Measurements from ENCODE around the gene TRIM66. TPM values are rescaled to one million over a fixed set of nuclear protein-coding genes. Genes with fewer than 3 reads are reported as not detected.

Gene TRIM66
- total and polyA plus RNA-seq, 10 of the 15 experiments (the other 5 are each of a cell fraction or from before 2014, with no cell fraction given) = 1.7 to 14.5 (median 7.4) TPM

- POLR2A ChIA-PET = no interaction called here
- DNase-seq (ENCODE audit: low read depth, low spot score) = no peak
- H3K36me3 ChIP-seq (ENCODE audit: control insufficient read depth in 2 of 2, insufficient read depth in 2 of 2, low read length in 1 of 2) = peaks cover 8 to 32% of the 10 kb centered on the region in 2 experiments
- no peak overlapping the region for H3K27ac ChIP-seq (ENCODE audit: control insufficient read depth, insufficient read depth)
- H3K4me3 ChIP-seq = no peak overlapping the region
- in situ Hi-C loops (cut with MboI) (no loop called here), intact Hi-C loops (cut with micrococcal nuclease; ENCODE audit: unreplicated experiment) (no loop called here)
- SMC1A ChIA-PET (ENCODE audit: uncharacterized antibody, unreplicated experiment) = interaction anchor here (1.0 kb wide), 1 partner anchor 9 kb away, joined by 4 read pairs; no protein-coding TSS in a partner anchor
- FAIRE-seq = no peak
- H3K9me3 ChIP-seq (replicated peaks; ENCODE audit: control insufficient read depth, insufficient read depth, low read length) = no peaks in the 10 kb centered on the region
- RAD21 ChIA-PET (ENCODE audit: unreplicated experiment) = no interaction called here
- peaks cover 6% of the 10 kb centered on the region; the same call in 1 of the 2 replicates for H3K4me1 ChIP-seq (ENCODE audit: control insufficient read depth, insufficient read depth, low read length)
- no peak overlapping the region for H3K9ac ChIP-seq (ENCODE audit: control insufficient read depth, insufficient read depth, low read length)
- 69% methylated on average over 2 of the region's 2 CpGs for WGBS (ENCODE audit: insufficient coverage, insufficient replicate concordance, low lambda C conversion rate, missing lambda C conversion rate)
- CTCF ChIA-PET = no interaction called here
- BruUV-seq (replicated peaks) = no TSS peak
- ATAC-seq = no peak
- TF ChIP-seq EZH2 (IDR thresholded peaks at IDR 0.05; ENCODE audit: borderline replicate concordance, control insufficient read depth, low read depth, low read length) = no peak
- no peak for TF ChIP-seq BMI1 (IDR thresholded peaks at IDR 0.05; ENCODE audit: borderline replicate concordance)
- no peak for TF ChIP-seq ZNF592 (IDR thresholded peaks at IDR 0.05)
- TF ChIP-seq SMAD1 (IDR thresholded peaks at IDR 0.05; ENCODE audit: low read depth, partially characterized antibody) = no peak
- no peak for TF ChIP-seq YY1 (IDR thresholded peaks at IDR 0.05; ENCODE audit: low read depth, low read length)
- TF ChIP-seq ZZZ3 (IDR thresholded peaks at IDR 0.05; ENCODE audit: control insufficient read depth, insufficient read length, low read depth) = no peak
- no peak for TF ChIP-seq USF2 (IDR thresholded peaks at IDR 0.05; ENCODE audit: borderline replicate concordance, low read depth, low read length)
- TF ChIP-seq ZNF24 (IDR thresholded peaks at IDR 0.05) = no peak
- TF ChIP-seq CBFB (IDR thresholded peaks at IDR 0.05; ENCODE audit: low read depth) = no peak
- TF ChIP-seq NKRF (conservative IDR thresholded peaks at IDR 0.05) = no peak
- no peak for TF ChIP-seq HDGF (IDR thresholded peaks at IDR 0.05)
- no peak for TF ChIP-seq BACH1 (IDR thresholded peaks at IDR 0.05; ENCODE audit: borderline replicate concordance)
- no peak for TF ChIP-seq SP1 (IDR thresholded peaks at IDR 0.05; ENCODE audit: low read depth, low read length)
- no peak for TF ChIP-seq TCF12 (IDR thresholded peaks at IDR 0.05; ENCODE audit: low read depth, low read length)
- no peak for TF ChIP-seq SREBF2 (IDR thresholded peaks at IDR 0.05; ENCODE audit: low read length)
- no peak for TF ChIP-seq ZNF384 (IDR thresholded peaks at IDR 0.05; ENCODE audit: borderline replicate concordance, low read depth, low read length)
- no peaks in the 10 kb centered on the region for H3K79me2 ChIP-seq (ENCODE audit: control insufficient read depth, insufficient read depth, low read length)
- no peaks in the 10 kb centered on the region for H3K27me3 ChIP-seq (replicated peaks in 1 of 2; ENCODE audit: control insufficient read depth in 2 of 2, insufficient read depth in 2 of 2, low read length in 1 of 2)
- H2AFZ ChIP-seq (ENCODE audit: control insufficient read depth, low read depth, low read length) = no peak overlapping the region
- H3K4me2 ChIP-seq (ENCODE audit: control insufficient read depth, insufficient read depth) = no peak overlapping the region
- H4K20me1 ChIP-seq (ENCODE audit: control insufficient read depth, insufficient read depth) = no peaks in the 10 kb centered on the region
These were observed 41.1 kb downstream of the TRIM66 start for GRCh38 chr11:8641332-8641731.

Measured in GM12878 (cell line).